GM18508 (cell line): ENCODE data around the gene NTNG2.
"Not testable (repeated sequence)": the region's sequence is repeated elsewhere in the genome, so short reads cannot be mapped to it uniquely, and the experiment has no call there.

Source experiments
- ATAC-seq: cut with Tn5 transposase; IDR thresholded peaks from one replicate; pipeline ENCODE4 v1.9.1; 2021; ENCODE audit warnings: moderate number of reproducible peaks; ENCODE audit not compliant: insufficient read depth, unreplicated experiment

NTNG2 gene

GRCh38 chr9:132161743-132162184 lies at the start of gene NTNG2:
NTNG2 (plus strand) TSS chr9:132162058; CDS start chr9:132166832, 4,774 bp downstream.
- ATAC-seq, result no peak

- no peak for ATAC-seq
These were observed 47.7 kb upstream of the NTNG2 start for GRCh38 chr9:132114102-132114707.

GRCh38 chr9:132116583-132116982 lies 45.3 kb upstream of the NTNG2 start:
- no peak for ATAC-seq

GRCh38 chr9:132117694-132118093 lies 44.2 kb upstream of the NTNG2 start:
- no peak for ATAC-seq

GRCh38 chr9:132121021-132121420 lies 40.8 kb upstream of the NTNG2 start:
- ATAC-seq, result no peak

GRCh38 chr9:132124800-132125199 lies 37.1 kb upstream of the NTNG2 start:
- no peak for ATAC-seq

GRCh38 chr9:132125361-132125760 lies 36.5 kb upstream of the NTNG2 start:
- ATAC-seq, result no peak

- no peak for ATAC-seq
These were observed 35.7 kb upstream of the NTNG2 start for GRCh38 chr9:132125944-132126679.

- no peak for ATAC-seq
These were observed 35.1 kb upstream of the NTNG2 start for GRCh38 chr9:132126680-132127236.

GRCh38 chr9:132127888-132128534 lies 33.8 kb upstream of the NTNG2 start:
- ATAC-seq, result no peak

GRCh38 chr9:132129535-132129934 lies 32.3 kb upstream of the NTNG2 start:
- ATAC-seq, result no peak

- ATAC-seq, result not testable (repeated sequence)
These were observed 27.8 kb upstream of the NTNG2 start for GRCh38 chr9:132134085-132134484.

- no peak for ATAC-seq
These were observed 26.4 kb upstream of the NTNG2 start for GRCh38 chr9:132135456-132135855.

GRCh38 chr9:132136151-132136780 lies 25.6 kb upstream of the NTNG2 start:
- ATAC-seq, result no peak

GRCh38 chr9:132141344-132141947 lies 20.4 kb upstream of the NTNG2 start:
- no peak for ATAC-seq

GRCh38 chr9:132141948-132142594 lies 19.8 kb upstream of the NTNG2 start:
- no peak for ATAC-seq

- ATAC-seq, result no peak
These were observed 18.9 kb upstream of the NTNG2 start for GRCh38 chr9:132142924-132143323.

- no peak for ATAC-seq
These were observed 18.5 kb upstream of the NTNG2 start for GRCh38 chr9:132143359-132143758.

GRCh38 chr9:132144708-132145365 lies 17.0 kb upstream of the NTNG2 start:
- no peak for ATAC-seq
